ENCODE measurements around the gene LIPE. TPM values are rescaled to one million over a fixed set of nuclear protein-coding genes. Genes with fewer than 3 reads are reported as not detected.
"Not testable (repeated sequence)": the region's sequence is repeated elsewhere in the genome, so short reads cannot be mapped to it uniquely, and the experiment has no call there.

Gene LIPE
- total RNA-seq, 1 donor = 3.0 TPM

DNA sequence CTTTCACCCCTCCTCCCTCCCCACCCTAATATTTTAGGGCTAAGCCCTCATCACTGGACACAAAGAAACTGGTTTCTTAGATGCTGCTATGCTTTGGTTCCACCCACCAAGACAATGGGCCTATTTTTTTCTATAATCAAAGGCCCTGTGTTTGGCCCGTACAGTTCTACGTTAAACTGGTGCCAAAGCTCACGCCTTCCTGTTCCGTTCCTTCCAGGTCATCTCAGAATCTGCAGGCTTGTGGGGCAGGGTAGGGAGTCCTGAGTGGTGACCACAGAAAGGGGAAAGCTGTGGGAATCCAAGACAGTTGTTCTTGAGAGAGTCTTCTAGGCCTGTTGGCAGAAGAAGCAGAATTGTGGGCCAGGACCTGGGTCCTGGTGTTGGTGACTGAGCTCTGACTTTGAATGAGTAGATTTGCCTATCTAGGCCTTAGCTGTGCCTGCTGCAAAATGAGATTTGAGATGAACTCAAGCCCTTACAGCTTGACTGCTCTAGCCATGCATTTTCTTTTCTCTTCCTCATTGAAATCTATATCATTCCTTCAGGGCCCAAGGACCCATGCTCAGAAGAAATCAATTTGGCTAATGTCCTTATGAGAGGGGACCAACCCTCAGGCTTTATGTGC, 34.6 kb upstream of the LIPE start:
- H3K4me3 ChIP-seq (ENCODE audit: low read depth, low read length) = no peak overlapping the region
- TF ChIP-seq, protein P1, sequence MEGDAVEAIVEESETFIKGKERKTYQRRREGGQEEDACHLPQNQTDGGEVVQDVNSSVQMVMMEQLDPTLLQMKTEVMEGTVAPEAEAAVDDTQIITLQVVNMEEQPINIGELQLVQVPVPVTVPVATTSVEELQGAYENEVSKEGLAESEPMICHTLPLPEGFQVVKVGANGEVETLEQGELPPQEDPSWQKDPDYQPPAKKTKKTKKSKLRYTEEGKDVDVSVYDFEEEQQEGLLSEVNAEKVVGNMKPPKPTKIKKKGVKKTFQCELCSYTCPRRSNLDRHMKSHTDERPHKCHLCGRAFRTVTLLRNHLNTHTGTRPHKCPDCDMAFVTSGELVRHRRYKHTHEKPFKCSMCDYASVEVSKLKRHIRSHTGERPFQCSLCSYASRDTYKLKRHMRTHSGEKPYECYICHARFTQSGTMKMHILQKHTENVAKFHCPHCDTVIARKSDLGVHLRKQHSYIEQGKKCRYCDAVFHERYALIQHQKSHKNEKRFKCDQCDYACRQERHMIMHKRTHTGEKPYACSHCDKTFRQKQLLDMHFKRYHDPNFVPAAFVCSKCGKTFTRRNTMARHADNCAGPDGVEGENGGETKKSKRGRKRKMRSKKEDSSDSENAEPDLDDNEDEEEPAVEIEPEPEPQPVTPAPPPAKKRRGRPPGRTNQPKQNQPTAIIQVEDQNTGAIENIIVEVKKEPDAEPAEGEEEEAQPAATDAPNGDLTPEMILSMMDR (IDR thresholded peaks at IDR 0.05; ENCODE audit: insufficient read depth, low read depth, low read length) = no peak
- DNase-seq (ENCODE audit: low read depth) = no peak

DNA sequence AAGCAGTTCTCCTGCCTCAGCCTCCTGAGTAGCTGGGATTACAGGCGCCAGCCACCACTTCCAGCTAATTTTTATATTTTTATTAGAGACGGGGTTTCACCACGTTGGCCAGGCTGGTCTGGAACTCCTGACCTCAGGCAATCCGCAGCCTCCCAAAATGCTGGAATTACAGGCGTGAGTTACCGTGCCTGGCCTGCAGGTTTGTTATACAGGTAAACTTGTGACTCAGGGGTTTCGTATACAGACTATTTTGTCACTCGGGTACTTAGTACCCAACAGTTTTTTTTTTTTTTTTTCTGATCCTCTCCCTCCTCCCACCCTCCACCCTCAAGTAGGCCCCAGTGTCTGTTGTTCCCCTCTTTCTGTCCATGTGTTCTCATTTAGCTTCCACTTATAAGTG, 34.0 kb upstream of the LIPE start:
- H3K4me3 ChIP-seq (ENCODE audit: low read depth, low read length); DNase-seq (ENCODE audit: low read depth): not testable (repeated sequence)

DNA sequence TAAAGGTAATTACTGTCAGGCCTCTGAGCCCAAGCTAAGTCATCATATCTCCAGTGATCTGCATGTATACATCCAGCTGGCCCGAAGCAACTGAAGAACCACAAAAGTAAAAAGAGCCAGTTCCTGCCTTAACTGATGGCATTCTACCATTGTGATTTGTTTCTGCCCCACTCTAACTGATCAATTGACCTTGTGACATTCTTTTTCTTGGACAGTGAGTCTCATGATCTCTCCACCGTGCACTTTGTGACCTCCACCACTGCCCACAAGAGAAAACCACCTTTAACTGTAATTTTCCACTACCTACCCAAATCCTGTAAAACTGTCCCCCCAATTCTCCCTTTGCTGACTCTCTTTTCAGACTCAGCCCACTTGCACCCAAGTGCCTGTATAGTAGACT, 32.7 kb upstream of the LIPE start:
- H3K4me3 ChIP-seq (ENCODE audit: low read depth, low read length) = no peak overlapping the region
- TF ChIP-seq, protein P1 (IDR thresholded peaks at IDR 0.05; ENCODE audit: insufficient read depth, low read depth, low read length) = no peak
- DNase-seq (ENCODE audit: low read depth) = no peak

DNA sequence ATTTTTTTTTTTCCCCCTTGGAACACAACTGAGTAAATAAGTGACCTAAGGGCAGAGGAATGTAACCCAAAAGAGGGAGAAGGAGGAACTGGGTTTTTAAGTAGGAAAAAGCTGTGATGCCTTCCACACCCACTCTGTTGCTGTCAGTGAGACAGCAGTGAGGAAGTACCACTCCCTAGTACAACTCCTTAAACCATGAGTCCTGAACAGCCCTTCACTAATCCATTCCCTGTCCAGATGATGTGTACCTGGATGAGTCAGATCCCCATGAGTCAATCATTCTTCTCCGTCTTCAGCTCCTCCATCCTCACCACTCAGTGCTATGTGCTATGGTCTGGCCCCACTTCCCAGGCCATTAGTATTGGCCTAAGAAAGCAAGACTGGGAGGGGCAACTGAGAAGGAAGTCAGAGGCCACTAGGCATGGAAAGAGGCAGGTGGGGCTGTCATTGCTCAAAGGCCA, 28.5 kb upstream of the LIPE start:
- H3K4me3 ChIP-seq (ENCODE audit: low read depth, low read length) = no peak overlapping the region
- DNase-seq (ENCODE audit: low read depth) = no peak
- TF ChIP-seq, protein P1 (IDR thresholded peaks at IDR 0.05; ENCODE audit: insufficient read depth, low read depth, low read length) = no peak

DNA sequence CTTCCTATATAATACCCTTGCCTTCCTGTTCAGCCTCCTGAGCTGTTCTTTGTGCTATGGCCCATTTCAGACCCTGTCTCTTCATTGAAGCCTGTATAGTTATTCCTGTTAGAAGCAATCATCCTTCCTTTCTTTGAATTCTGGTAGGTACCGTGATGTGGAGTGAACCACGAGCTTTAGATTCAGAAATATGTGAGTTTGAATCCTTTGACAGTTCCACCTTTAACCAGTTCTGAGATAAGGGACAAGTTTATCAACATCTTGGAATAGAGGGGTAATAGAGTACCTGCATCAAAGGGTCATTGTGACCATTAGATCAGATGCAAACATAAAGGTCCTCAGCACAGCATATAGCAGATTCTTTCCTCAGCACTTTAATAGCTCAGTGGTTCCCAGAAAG, 27.9 kb upstream of the LIPE start:
- no peak overlapping the region for H3K4me3 ChIP-seq (ENCODE audit: low read depth, low read length)
- TF ChIP-seq, protein P1 (IDR thresholded peaks at IDR 0.05; ENCODE audit: insufficient read depth, low read depth, low read length) = no peak
- DNase-seq (ENCODE audit: low read depth) = no peak

DNA sequence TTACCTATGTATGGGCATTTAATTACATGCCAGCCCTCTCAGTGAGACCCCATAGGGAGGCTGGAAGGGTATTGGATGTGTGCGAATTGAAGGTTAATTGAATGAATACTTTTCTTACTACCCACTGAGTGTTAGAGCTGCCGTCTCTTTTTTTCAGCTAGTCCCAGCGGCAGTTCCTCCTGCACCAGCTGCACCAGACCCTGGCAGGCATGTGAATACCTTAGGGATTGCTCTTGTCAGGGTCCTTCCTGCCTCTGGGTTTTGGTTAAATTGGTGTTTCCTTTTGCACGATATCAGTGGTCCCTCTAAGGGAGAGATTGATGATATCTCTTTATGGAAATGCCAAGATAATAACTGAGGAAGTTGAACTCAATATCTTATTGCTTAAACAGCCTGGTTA, 25.4 kb upstream of the LIPE start:
- H3K4me3 ChIP-seq (ENCODE audit: low read depth, low read length) = no peak overlapping the region
- DNase-seq (ENCODE audit: low read depth) = no peak
- TF ChIP-seq, protein P1 (IDR thresholded peaks at IDR 0.05; ENCODE audit: insufficient read depth, low read depth, low read length) = no peak

DNA sequence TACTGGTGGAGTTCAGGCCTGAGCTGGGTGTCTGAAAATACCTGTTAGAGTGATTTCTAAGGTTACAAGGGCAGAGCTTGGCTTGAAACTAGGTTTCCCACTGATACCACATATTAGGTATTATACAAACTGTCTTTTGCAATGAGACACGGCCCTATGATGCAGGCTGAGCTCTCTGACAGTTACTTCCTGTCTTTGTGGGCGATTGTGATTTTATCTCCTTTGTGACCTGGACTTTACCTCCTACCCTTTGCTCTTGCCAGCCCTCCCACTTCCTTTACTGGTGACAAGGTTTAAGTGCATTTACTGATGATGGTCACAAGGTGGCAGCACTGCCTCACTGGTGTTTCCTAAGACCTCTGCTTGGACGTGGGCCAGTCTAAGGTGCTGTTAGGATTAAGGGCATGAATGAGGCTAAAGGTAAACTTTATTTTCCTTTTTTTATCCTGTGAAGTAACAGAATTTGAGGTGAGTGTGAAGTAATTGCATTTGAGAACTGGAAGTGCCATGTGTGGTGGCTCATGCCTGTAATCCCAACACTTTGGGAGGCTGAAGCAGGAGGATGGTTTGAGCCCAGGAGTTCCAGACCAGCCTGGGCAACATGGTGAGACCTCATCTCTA, 23.2 kb upstream of the LIPE start:
- peak; percentile 86 for DNase-seq (ENCODE audit: low read depth)
- TF ChIP-seq, protein P1 (IDR thresholded peaks at IDR 0.05; ENCODE audit: insufficient read depth, low read depth, low read length) = peak; percentile 85
- no peak overlapping the region for H3K4me3 ChIP-seq (ENCODE audit: low read depth, low read length)

DNA sequence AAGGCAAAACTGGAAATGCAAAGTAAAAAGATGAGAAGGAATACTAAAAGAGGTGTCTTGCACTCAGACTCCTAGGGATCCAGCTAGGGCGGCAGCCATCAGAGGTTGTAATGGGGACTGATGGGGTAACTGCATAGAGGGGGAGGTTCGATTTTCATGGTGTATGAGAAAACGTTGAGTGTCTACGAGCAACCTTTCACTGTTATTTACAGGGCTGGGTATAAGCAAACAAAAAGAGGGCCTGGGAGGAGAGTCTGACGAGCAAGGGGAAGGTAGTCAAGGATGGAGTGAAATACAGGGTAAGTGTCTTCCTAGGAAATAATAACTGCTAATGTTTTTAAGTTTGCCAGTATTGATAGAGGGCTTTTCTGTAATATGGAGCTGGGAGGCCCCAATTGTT, 21.1 kb upstream of the LIPE start:
- not testable (repeated sequence) for H3K4me3 ChIP-seq (ENCODE audit: low read depth, low read length); DNase-seq (ENCODE audit: low read depth)
